Bronchial epithelial cell (primary cell): Measurements from ENCODE around the gene SPG11. TPM values are rescaled to one million over a fixed set of nuclear protein-coding genes. Genes with fewer than 3 reads are reported as not detected.

Experiments used
- DNase-seq: peaks from one replicate; pipeline ENCODE4 v3.0.0-alpha.2; 2010; ENCODE audit warnings: low read depth
- FAIRE-seq: peaks from 2 replicates; lab custom pipeline; 2011; peaks lifted over from hg19 to GRCh38; lab: Jason Lieb, UNC
- H3K27me3 ChIP-seq: 2 replicates; pipeline ENCODE4 v1.5.1; 2011; ENCODE audit warnings: low read length; ENCODE audit not compliant: control insufficient read depth, insufficient read depth
- H3K36me3 ChIP-seq: 2 replicates; pipeline ENCODE4 v1.5.1; 2011; ENCODE audit warnings: low read length; ENCODE audit not compliant: control insufficient read depth, insufficient read depth
- H3K4me3 ChIP-seq: 2 replicates; pipeline ENCODE4 v1.5.1; 2011; ENCODE audit warnings: mild to moderate bottlenecking, low read depth, low read length, control low read depth
- total RNA-seq: library from RNA; depleted of rRNA; stranded (reverse); fragments of >200 nt; gene quantifications from 2 replicates; pipeline ENCODE4 v1.2.1, GENCODE V29; 2014
- TF ChIP-seq, protein P1 (sequence below): IDR thresholded peaks from 2 replicates; pipeline ENCODE4 v1.5.1; 2011; ENCODE audit warnings: mild to moderate bottlenecking, moderate library complexity, low read length, control low read depth, inconsistent platforms; ENCODE audit not compliant: insufficient read depth, severe bottlenecking

The SPG11 gene
- total RNA-seq, 1 donor from 2014 or later, result 49.8 TPM

DNA sequence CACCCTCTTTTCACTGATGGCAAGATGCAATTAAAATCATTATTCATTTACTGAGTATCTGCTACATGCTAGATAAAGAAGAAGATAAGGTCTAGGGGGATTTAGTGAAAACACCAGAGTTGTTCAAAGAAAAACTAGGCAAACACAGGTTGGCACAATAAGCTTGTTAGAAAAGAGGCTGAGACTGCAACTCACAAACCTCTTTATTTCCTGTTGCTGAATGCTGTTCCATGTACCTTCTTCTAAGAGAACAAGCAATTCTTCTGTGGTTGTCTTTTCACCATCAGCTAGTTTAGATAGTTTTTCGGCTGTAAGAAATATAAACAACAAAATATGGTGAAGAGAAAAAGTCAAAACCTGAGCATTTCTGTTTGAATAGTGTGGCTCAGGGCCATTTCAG is 65.4 kb downstream of the SPG11 start:
- peaks cover 7% of the 10 kb centered on the region for H3K36me3 ChIP-seq
- TF ChIP-seq, protein P1, sequence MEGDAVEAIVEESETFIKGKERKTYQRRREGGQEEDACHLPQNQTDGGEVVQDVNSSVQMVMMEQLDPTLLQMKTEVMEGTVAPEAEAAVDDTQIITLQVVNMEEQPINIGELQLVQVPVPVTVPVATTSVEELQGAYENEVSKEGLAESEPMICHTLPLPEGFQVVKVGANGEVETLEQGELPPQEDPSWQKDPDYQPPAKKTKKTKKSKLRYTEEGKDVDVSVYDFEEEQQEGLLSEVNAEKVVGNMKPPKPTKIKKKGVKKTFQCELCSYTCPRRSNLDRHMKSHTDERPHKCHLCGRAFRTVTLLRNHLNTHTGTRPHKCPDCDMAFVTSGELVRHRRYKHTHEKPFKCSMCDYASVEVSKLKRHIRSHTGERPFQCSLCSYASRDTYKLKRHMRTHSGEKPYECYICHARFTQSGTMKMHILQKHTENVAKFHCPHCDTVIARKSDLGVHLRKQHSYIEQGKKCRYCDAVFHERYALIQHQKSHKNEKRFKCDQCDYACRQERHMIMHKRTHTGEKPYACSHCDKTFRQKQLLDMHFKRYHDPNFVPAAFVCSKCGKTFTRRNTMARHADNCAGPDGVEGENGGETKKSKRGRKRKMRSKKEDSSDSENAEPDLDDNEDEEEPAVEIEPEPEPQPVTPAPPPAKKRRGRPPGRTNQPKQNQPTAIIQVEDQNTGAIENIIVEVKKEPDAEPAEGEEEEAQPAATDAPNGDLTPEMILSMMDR, result no peak

DNA sequence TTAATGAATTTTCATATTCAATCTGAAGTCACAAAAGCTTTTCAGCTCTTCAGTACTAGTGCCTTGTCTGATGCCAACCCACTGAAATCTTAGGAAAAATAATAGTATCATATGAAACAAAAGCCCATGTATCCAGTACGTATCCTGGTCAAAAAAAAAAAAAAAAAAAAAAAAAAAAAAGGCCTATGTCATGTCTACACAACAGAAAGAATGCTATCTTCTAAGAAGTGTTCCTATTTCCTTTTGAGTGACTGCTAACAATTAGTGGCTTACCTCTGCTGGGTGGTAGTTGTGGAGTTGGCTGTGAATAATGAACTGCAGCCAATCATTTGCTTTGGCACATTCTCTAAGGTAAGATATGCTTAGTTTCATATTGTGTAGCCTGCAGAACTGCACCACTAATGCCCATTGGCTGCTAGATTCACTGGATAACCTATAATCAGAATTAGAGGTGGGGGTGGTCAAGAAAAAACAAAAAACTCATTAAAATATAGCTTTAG is 66.9 kb downstream of the SPG11 start:
- peaks cover 8% of the 10 kb centered on the region for H3K36me3 ChIP-seq
- TF ChIP-seq, protein P1, result no peak
- no peaks in the 10 kb centered on the region for H3K27me3 ChIP-seq
- H3K4me3 ChIP-seq, result no peak overlapping the region
- FAIRE-seq (no peak), DNase-seq (no peak)

More for the DNA sequence above, 65.4 kb downstream of the SPG11 start:
- no peak overlapping the region for H3K4me3 ChIP-seq
- FAIRE-seq, result no peak
- no peaks in the 10 kb centered on the region for H3K27me3 ChIP-seq
- DNase-seq, result no peak

DNA sequence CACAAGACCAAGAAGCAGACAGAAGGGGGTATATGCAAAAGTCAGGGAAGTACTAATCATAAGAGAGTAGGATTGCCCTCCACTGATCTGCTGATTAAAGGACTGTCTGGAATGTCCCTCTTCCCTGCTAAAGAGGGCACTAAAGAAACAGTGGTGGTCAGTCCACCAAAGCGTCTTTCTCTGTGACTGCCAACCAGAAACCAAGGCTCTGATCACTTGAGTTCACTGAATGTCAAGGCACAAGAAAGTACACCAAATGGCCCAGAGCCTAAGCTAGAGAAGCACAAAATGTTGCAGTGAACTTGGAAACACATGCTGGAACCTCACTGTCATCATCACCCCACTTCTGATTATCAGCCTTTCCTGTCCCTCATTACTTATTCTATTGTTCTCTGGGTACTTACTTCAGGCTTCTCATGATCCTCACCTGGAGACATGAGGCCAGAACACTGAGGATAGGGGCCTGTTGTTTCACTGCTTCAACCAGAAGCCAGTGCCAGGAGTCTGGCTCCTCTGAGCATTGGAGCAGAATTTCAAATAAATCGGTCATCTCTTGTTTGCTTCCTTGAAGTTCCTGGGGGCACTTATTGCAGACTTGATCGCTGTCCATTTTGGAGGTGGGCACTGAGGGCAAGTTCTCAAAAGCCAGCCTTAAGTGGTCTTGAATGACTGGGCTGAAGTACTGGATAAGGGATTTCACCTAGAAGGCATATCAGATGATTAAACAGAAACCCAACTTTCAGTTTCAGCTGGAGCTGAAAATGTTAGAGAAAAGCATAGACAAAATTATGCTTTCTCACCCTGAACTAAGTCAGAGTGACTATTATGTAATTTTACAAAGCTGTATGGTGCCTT is 67.6 kb downstream of the SPG11 start:
- TF ChIP-seq, protein P1, result no peak
- Histone ChIP-seq H3K4me3 (no peak overlapping the region), H3K27me3 (no peaks in the 10 kb centered on the region), H3K36me3 (peaks cover 8% of the 10 kb centered on the region)
- DNase-seq, result no peak
- FAIRE-seq, result no peak

DNA sequence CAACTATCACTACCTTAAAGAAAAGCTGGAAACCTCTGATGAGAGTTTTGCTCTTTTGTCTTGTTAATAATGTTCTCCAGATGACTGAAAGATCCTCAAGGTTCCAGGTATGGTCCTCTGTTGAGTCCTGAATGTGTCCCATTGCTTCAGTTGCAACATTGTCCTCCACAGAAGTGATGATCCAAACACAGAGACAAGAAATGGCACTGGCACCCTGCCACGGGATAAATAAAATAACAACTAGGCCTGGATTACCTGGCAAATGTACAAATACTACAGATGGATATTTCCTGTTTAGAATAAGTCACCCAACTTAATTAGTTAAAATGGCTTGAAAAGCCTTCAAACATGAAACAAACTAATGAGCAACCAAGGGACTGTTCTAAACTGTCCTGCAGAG is 68.2 kb downstream of the SPG11 start:
- no peak for FAIRE-seq

DNA sequence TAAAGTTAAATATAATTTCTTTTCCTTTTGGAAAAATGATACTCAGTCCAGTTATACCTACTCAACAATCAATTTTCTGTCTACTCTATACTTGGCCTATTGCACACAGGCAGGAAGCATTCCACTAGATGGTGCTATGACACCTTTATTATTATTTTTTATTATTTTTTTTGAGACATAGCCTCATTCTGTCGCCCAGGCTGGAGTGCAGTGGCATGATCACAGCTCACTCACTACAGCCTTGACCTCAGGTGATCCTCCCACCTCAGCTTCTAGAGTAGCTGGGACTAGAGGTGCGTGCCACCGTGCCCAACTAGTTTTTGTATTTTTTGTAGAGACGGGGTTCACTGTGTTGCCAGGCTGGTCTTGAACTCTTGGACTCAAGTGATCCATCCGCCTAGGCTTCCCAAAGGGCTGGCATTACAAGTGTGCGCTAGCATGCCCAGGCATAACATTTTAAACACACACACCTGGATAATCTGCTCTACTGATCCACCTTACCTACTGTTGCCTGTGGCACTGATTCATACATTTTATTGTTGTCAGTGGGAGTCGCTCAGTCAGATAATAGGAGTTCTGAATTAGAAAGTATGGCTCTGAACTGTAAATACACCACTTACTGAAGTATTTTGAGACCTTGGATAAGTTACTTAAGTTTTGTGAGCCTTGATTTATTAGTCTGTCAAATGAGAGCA is 70.3 kb downstream of the SPG11 start:
- Histone ChIP-seq H3K27me3 (no peaks in the 10 kb centered on the region), H3K36me3 (peaks cover 10% of the 10 kb centered on the region), H3K4me3 (no peak overlapping the region)
- DNase-seq, result peak; percentile 19
- TF ChIP-seq, protein P1, result peak; percentile 30
- FAIRE-seq, result no peak

More for the DNA sequence above, 68.2 kb downstream of the SPG11 start:
- Histone ChIP-seq H3K36me3 (peaks cover 9% of the 10 kb centered on the region), H3K27me3 (no peaks in the 10 kb centered on the region), H3K4me3 (no peak overlapping the region)
- DNase-seq, result no peak
- TF ChIP-seq, protein P1, result no peak
